Stomach (tissue), 19 donors: Measurements from ENCODE around the gene ULBP3. TPM values are rescaled to one million over a fixed set of nuclear protein-coding genes. Genes with fewer than 3 reads are reported as not detected.

ENCODE experiments used
- DNase-seq, 2 donors: peaks; one replicate each; pipeline versions ENCODE4 v3.0.0 to v3.0.0-alpha.2; 2013 to 2019
- H3K27ac ChIP-seq, 5 donors: fragments of 200-600 bp in 4 of 5; sonication (generic) in 4 of 5; one replicate each; pipeline ENCODE4 v1.5.1; 2013 to 2019; ENCODE audit warnings: mild to moderate bottlenecking in 1 of 5, moderate library complexity in 1 of 5
- H3K27me3 ChIP-seq, 3 donors: fragments of 200-600 bp; sonication (generic); one replicate each; pipeline ENCODE4 v1.5.1; 2017 to 2019; ENCODE audit warnings: mixed run types in 1 of 3
- H3K36me3 ChIP-seq, 4 donors: fragments of 200-600 bp; sonication (generic); 1 replicate in 3 of 4; 2 replicates in 1 of 4; pipeline ENCODE4 v1.5.1; 2016 to 2019
- H3K4me1 ChIP-seq, 4 donors: fragments of 200-600 bp; sonication (generic); one replicate each; pipeline ENCODE4 v1.5.1; 2016 to 2019
- H3K4me3 ChIP-seq, 4 donors: fragments of 200-600 bp; sonication (generic) in 3 of 4; one replicate each; pipeline ENCODE4 v1.5.1; 2016 to 2019; ENCODE audit warnings: mild to moderate bottlenecking in 1 of 4
- H3K9me3 ChIP-seq, 4 donors: fragments of 200-600 bp; sonication (generic); one replicate each; pipeline ENCODE4 v1.5.1; 2016 to 2019
- EP300 ChIP-seq: sonication (generic); formaldehyde crosslinking; IDR thresholded peaks from one replicate; pipeline ENCODE4 v1.6.1; 2017; ENCODE audit warnings: antibody characterized with exemption
- POLR2A ChIP-seq, 4 donors: fragments of 450-650 bp; IDR thresholded peaks; one replicate each; pipeline ENCODE4 v1.6.1; 2016; ENCODE audit warnings: antibody characterized with exemption in 4 of 4, control low read depth in 2 of 4, mild to moderate bottlenecking in 1 of 4, moderate library complexity in 1 of 4
- POLR2AphosphoS5 ChIP-seq, 3 donors: sonication (generic); formaldehyde crosslinking; IDR thresholded peaks; one replicate each; pipeline ENCODE4 v1.6.1; 2016; ENCODE audit warnings: antibody characterized with exemption in 3 of 3
- WGBS, 5 donors: extraction: QIAGEN DNeasy Blood & Tissue Kit in 3 of 5; methylation state at CpG; one replicate each; pipeline versions ENCODE4 v1.1.5 to v1.1.7; 2013 to 2018; 5-methylcytosine and 5-hydroxymethylcytosine counted together
- intact Hi-C: fragments of 100-400 bp; cut with DNase I; formaldehyde crosslinking; loops from one replicate; pipeline ENCODE4 v1.15.1; 2023; ENCODE audit warnings: low total_unique reads
- long read RNA-seq, 10 donors: transcript quantifications; one replicate each; lab custom pipeline, GENCODE V29; 2026
- polyA plus RNA-seq, 3 donors: library from polyadenylated mRNA; stranded (reverse); fragments of 200-250 nt; gene quantifications; one replicate each; pipeline ENCODE4 v1.2.3, GENCODE V29; 2013
- total RNA-seq, 5 donors: library from RNA; depleted of rRNA; stranded (reverse); fragments of >200 nt; gene quantifications; one replicate each; pipeline versions ENCODE4 v1.1.0 to v1.2.3, GENCODE V29; 2014 to 2016
- TF ChIP-seq, protein P1 (sequence below), 7 experiments: fragments of 450-650 bp in 4 of 7; fragments of 200-600 bp in 3 of 7; sonication (generic) in 3 of 7; IDR thresholded peaks; one replicate each; pipeline ENCODE4 v1.5.1; 2016 to 2019; ENCODE audit warnings: antibody characterized with exemption in 7 of 7, control low read depth in 2 of 7, mild to moderate bottlenecking in 1 of 7
- donor health status: healthy with polysubstance abuse.
- donor health status: Bipolar disorder and iron deficiency.
- donor health status: healthy.

ULBP3 gene
- total RNA-seq (1 to 10 TPM in 2 of 5 donors, under 1 TPM in 1, not detected in 2; 0.87 to 4.6 (median 2.0) TPM), polyA plus RNA-seq (1 to 10 TPM in 1 of 3 donors, under 1 TPM in 1, not detected in 1; 0.20 to 1.2 TPM)
- long read RNA-seq, donor 1, partial matches to known transcripts: 0 of 1 reads
- long read RNA-seq, donor 1, other reads (novel, unspliced or antisense): 0 of 1 reads
- long read RNA-seq, donor 2: 0 reads
- long read RNA-seq, donor 3, partial matches to known transcripts: 0 of 1 reads
- long read RNA-seq, donor 3, other reads (novel, unspliced or antisense): 0 of 1 reads
- long read RNA-seq, donor 4: 0 reads
- long read RNA-seq, donor 5, partial matches to known transcripts: 0 of 1 reads
- long read RNA-seq, donor 5, other reads (novel, unspliced or antisense): 0 of 1 reads
- long read RNA-seq, donor 6: 0 reads
- long read RNA-seq, donor 7, partial matches to known transcripts: 0 of 1 reads
- long read RNA-seq, donor 7, other reads (novel, unspliced or antisense): 0 of 1 reads
- long read RNA-seq, donor 8: 0 reads
- long read RNA-seq, donor 9: 0 reads
- long read RNA-seq, donor 10: 0 reads

DNA sequence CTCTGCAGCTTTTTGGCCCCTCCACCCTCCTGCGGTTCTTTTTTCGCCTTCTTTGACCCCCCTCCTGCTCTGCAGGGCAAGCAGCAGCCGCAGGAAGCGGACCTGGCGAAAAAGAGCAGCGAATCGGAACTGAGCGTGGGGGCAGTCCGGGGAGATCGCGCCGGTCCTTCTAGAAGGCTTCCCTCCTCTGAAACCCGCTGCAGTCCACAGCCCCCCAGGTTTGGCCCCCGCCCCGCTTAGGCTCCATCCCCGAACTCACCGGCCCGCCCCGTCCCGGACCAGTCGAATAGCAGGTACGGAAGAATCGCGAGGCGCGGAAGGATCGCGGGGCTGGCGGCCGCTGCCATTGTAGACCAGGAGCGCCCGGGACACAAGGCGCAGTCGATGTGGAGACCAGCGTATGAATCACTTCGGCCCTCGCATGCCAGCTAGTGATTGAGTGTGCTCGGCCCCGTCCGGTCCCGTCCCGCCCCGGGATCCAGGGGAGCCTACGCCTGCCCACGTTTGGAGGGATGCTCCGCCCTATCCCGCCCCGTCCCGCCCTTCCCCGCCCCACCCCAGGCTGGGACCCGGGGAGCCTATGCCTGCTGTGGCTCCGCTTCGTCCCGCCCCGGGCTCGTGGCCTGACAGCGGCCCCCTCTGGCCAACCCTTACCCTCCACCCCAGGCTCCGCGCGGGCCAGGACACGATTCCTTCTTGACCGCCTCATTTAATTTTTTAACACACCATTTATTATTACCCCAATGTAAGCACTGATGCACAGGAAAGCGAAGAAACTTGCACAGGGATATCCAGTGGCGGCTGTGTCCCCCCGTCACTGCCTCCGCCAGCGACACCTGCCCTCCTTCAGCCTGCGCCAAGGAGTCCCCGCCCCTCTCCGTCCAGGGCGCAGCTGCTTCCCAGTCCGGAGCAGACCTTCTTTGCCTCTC, at the start of gene ULBP3:
TSS of gene ULBP3 (minus strand) at position 402 of the 929 bp plus-strand sequence. CDS start at position 347, 55 bp downstream.
- Histone ChIP-seq H3K27me3 (peaks cover 0 to 5% (median 0%) of the 10 kb centered on the region in 3 donors), H3K4me1 (peaks cover 9 to 36% (median 21%) of the 10 kb centered on the region in 4 donors), H3K27ac (peak within 1 kb of the TSS; percentile 75 to 88 (median 79)), H3K36me3 (peaks cover 0 to 3% (median 0%) of the 10 kb centered on the region in 4 donors), H3K4me3 (peak within 1 kb of the TSS; percentile 54 to 83 (median 70)), H3K9me3 (no peaks in the 10 kb centered on the region)
- WGBS, 5 donors: 1 to 5% (median 2%) methylated on average over 40 to 72 of the region's 72 CpGs
- TF ChIP-seq EP300 (no peak), POLR2AphosphoS5 (IDR thresholded peaks at IDR 0.05) (peak in 2 of 3 donors; percentile 90 to 91), POLR2A (IDR thresholded peaks at IDR 0.05) (peak in 1 of 4 donors; percentile 43)
- TF ChIP-seq, protein P1, sequence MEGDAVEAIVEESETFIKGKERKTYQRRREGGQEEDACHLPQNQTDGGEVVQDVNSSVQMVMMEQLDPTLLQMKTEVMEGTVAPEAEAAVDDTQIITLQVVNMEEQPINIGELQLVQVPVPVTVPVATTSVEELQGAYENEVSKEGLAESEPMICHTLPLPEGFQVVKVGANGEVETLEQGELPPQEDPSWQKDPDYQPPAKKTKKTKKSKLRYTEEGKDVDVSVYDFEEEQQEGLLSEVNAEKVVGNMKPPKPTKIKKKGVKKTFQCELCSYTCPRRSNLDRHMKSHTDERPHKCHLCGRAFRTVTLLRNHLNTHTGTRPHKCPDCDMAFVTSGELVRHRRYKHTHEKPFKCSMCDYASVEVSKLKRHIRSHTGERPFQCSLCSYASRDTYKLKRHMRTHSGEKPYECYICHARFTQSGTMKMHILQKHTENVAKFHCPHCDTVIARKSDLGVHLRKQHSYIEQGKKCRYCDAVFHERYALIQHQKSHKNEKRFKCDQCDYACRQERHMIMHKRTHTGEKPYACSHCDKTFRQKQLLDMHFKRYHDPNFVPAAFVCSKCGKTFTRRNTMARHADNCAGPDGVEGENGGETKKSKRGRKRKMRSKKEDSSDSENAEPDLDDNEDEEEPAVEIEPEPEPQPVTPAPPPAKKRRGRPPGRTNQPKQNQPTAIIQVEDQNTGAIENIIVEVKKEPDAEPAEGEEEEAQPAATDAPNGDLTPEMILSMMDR (IDR thresholded peaks at IDR 0.05): peak in 5 of 7 experiments; percentile 25 to 68 (median 44)
- intact Hi-C loops: no loop called here
- DNase-seq: peak; percentile 92 to 96

DNA sequence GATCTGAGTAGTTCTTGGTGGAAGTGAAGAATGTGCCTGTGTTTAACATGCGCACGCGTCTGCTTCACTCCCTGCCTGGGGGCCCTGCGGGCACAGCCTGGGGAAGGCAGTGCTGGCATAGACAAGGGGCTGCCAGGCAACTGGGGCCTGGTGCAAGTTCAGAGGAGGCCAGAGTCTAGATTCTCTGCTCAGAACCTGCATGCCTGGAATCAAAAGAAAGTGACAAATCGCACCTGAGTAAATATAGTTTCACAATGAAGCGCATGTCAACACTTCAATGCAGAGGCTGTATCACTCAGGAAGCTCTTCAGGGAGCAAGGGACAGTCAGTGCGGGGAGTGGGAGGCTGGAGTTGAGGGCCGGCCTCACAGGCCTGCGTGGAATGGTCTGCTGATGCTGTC, 49.7 kb upstream of the ULBP3 start:
- H3K9me3 ChIP-seq: no peaks in the 10 kb centered on the region
- no peaks in the 10 kb centered on the region for H3K4me1 ChIP-seq
- H3K27ac ChIP-seq: no peak overlapping the region
- H3K4me3 ChIP-seq: no peak overlapping the region
- H3K36me3 ChIP-seq: no peaks in the 10 kb centered on the region
- TF ChIP-seq POLR2AphosphoS5 (IDR thresholded peaks at IDR 0.05) (no peak), POLR2A (IDR thresholded peaks at IDR 0.05) (no peak), EP300 (no peak)
- TF ChIP-seq, protein P1 (IDR thresholded peaks at IDR 0.05): no peak
- WGBS, 5 donors: 61 to 89% (median 67%) methylated on average over 9 of the region's 9 CpGs
- intact Hi-C loops: no loop called here
- H3K27me3 ChIP-seq: peaks cover 0 to 5% (median 0%) of the 10 kb centered on the region in 3 donors
- peak in 1 of 2 donors; percentile 46 for DNase-seq

DNA sequence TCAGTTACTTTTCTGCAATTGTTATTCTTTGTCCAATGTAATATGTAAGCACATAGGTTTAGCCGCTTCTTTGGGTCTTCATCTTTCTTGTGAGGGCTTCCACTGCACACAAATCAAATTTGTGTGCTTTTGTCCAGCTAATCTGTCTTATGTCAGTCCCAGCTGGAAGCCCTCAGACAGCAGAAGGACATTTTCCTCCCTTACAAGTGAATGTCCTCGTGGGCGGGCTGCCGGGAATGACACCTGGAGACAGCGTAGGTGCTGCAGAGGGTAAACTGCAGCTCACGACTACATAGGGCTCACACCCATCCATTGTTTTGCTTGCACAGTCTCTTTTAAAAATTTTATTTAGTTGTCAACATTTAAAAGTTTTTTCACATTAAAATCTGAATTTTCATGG, 49.3 kb upstream of the ULBP3 start:
- no peaks in the 10 kb centered on the region for H3K9me3 ChIP-seq
- no peaks in the 10 kb centered on the region for H3K4me1 ChIP-seq
- H3K36me3 ChIP-seq: no peaks in the 10 kb centered on the region
- no peak overlapping the region for H3K4me3 ChIP-seq
- WGBS, 5 donors: 75 to 92% (median 84%) methylated on average over 6 of the region's 6 CpGs
- peaks cover 0 to 10% (median 0%) of the 10 kb centered on the region in 3 donors for H3K27me3 ChIP-seq
- no peak overlapping the region for H3K27ac ChIP-seq
- no peak for DNase-seq
- TF ChIP-seq POLR2A (IDR thresholded peaks at IDR 0.05) (no peak), EP300 (no peak), POLR2AphosphoS5 (IDR thresholded peaks at IDR 0.05) (no peak)
- TF ChIP-seq, protein P1 (IDR thresholded peaks at IDR 0.05): no peak
- intact Hi-C loops: no loop called here
